Astrocyte of the cerebellum (primary cell): ENCODE data around the gene MAP2K7.
"Not testable (repeated sequence)": the region's sequence is repeated elsewhere in the genome, so short reads cannot be mapped to it uniquely, and the experiment has no call there.

Experiments
- DNase-seq: peaks from one replicate; pipeline ENCODE4 v3.0.0-alpha.2; 2011; ENCODE audit warnings: low read depth
- H3K4me3 ChIP-seq: 2 replicates; pipeline ENCODE4 v1.5.1; 2011; ENCODE audit warnings: mild to moderate bottlenecking, low read depth, low read length, moderate library complexity
- in situ Hi-C: cut with HindIII; loops from 2 replicates; pipeline ENCODE4 v1.10.0; 2017; ENCODE audit warnings: low sequenced_read_pairs
- TF ChIP-seq, protein P1 (sequence below): IDR thresholded peaks from 2 replicates; pipeline ENCODE4 v1.5.1; 2012; ENCODE audit warnings: low read length, low read depth, moderate library complexity, mild to moderate bottlenecking; ENCODE audit errors: missing control alignments

MAP2K7 gene

DNA sequence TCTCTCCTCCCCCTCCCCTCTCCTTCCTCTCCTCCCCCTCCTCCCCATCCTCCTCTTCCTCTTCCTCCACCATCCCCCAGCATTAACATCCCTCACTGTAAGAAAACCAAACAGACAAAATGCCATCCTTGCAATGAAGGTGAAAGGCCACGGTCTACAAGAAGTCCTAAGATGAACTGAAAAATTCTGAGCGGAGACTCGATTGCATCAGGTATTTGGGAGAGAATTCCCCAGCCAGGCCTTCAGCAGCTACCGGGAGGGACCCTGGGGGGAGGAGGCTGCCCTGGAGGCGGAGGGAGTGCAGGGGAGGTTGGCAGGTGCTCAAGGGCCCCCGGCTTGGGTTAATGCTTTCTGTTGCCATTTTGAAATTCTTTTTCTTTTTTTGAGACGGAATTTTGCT lies 49.9 kb downstream of the MAP2K7 start:
- TF ChIP-seq, protein P1, sequence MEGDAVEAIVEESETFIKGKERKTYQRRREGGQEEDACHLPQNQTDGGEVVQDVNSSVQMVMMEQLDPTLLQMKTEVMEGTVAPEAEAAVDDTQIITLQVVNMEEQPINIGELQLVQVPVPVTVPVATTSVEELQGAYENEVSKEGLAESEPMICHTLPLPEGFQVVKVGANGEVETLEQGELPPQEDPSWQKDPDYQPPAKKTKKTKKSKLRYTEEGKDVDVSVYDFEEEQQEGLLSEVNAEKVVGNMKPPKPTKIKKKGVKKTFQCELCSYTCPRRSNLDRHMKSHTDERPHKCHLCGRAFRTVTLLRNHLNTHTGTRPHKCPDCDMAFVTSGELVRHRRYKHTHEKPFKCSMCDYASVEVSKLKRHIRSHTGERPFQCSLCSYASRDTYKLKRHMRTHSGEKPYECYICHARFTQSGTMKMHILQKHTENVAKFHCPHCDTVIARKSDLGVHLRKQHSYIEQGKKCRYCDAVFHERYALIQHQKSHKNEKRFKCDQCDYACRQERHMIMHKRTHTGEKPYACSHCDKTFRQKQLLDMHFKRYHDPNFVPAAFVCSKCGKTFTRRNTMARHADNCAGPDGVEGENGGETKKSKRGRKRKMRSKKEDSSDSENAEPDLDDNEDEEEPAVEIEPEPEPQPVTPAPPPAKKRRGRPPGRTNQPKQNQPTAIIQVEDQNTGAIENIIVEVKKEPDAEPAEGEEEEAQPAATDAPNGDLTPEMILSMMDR = no peak
- H3K4me3 ChIP-seq = no peak overlapping the region
- DNase-seq = no peak
- in situ Hi-C loops = no loop called here

DNA sequence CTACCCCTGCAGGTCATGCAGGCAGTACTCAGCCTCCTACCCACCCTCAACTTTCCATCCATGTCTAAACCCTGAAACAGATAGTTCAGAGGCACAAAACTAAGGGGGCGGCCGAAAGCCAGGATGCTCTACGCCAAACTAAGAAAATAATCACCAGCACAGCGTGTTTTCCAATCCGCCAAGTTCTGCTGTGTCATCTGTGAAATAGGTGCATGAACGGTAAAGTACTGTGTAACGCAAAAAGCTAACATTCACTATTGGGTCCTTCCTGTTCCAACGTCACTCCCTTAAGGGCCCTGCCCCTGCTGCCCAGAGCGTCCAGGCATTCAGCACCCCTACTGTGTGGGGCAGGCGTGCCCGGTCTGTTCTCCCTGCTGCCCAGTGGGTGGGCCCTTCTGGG lies 52.0 kb downstream of the MAP2K7 start:
- no peak for DNase-seq
- in situ Hi-C loops = no loop called here
- TF ChIP-seq, protein P1 = no peak
- no peak overlapping the region for H3K4me3 ChIP-seq

DNA sequence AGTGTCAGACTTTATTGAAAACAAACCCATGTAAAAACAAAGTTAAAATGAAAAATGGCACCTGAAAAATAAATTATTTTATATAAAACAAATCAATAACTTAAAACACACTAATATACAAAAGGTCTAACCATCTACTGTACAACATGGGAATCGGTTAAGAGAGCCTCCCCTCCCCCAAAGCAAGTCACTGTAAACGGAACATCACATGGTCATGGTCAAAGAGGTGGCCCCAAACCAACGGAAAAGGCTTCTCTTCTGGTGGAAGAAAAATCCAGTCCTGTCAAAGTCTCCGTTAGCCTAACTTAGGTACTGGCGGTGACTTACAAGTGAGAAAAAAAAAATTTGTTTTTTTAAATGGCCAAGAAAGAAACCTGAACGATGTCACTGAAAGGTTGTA lies 55.5 kb downstream of the MAP2K7 start:
- no peak overlapping the region for H3K4me3 ChIP-seq
- TF ChIP-seq, protein P1 = no peak
- in situ Hi-C loops = no loop called here
- no peak for DNase-seq

DNA sequence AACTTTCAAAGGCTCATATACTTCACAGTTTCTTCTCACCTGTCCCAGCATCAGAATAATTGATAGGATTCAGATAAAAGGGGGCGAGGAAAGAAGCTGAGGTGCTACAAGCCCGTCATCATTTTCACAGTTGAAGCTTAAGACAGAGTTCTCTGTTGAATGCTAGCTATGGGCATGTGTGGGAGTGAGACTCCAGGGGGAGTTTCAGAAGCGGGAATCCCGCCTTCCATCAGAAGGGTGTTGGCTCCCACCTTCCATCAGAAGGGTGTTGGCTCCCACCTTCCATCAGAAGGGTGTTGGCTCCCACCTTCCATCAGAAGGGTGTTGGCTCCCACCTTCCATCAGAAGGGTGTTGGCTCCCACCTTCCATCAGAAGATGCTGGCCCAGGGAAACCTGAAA lies 57.4 kb downstream of the MAP2K7 start:
- not testable (repeated sequence) for DNase-seq, H3K4me3 ChIP-seq
- in situ Hi-C loops = loop anchor here (10.0 kb wide), 1 partner anchor 184 kb away; the partner anchor contains the start of gene FBN3

DNA sequence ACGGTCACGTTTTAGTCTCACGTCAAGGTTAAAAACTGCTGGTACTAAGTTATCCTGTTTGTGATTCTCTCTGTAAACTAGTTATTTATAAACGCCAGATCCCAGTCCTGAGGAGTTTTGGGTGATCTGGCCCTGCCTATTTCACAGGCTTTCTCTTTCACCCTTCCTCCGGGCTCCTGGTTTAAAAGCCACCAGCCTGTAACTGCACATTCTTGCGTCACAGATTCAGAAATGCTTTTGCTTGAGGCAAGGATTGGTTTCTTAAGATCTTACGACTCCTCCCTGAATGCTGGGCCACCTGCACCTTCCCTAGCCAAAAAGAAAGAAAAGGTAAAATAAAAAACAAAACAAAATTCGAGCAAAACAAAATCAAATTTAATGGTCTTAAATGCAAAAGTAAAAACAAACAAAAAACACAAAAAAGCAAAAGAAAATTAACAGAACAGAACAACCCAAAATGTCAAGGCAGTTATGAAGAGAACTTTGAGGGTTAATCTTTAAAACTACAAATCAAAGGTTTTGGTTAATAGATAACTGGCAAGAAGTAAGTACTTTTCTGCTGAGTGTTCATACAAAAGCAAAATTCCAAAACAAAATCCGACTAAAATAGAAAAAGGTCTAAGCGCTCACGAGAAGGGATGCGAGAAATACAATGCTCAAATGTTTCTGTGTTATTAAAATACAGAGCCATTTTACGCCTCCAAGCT lies 58.4 kb downstream of the MAP2K7 start:
- DNase-seq = no peak
- H3K4me3 ChIP-seq = no peak overlapping the region
- TF ChIP-seq, protein P1 = no peak
- in situ Hi-C loops = loop anchor here (10.0 kb wide), 1 partner anchor 183 kb away; the partner anchor contains the start of gene FBN3

DNA sequence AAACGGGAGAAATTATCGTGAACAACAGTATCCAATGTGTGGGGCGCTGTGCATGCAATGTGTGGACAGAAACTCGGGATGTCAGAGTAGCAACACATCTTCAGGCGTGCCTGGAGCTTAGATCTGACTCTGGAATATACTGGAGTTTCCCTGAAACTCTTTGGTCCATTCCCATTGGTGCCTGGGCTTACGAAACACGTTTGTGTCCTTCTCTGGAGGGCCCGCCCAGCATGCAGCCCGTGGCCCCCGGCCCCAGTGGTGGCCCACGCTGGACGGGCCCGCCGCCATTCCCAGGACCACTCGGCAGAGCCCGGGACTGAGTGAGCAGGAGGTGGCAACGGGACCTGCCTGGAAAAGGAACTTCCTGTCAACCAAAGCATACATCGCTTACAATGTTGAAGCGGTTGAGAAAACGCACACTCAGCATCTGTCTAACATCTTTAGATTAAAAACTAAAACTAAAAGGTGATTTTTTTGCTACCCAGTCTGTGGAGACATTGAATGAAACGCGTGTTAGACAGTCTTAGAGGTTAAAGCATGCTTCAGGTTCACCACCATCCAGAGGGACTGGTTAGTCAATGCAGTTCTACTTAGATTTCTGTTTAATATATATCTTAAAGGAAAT lies 59.1 kb downstream of the MAP2K7 start:
- in situ Hi-C loops = loop anchor here (10.0 kb wide), 1 partner anchor 182 kb away; the partner anchor contains the start of gene FBN3
- no peak overlapping the region for H3K4me3 ChIP-seq
- TF ChIP-seq, protein P1 = no peak
- DNase-seq = no peak

DNA sequence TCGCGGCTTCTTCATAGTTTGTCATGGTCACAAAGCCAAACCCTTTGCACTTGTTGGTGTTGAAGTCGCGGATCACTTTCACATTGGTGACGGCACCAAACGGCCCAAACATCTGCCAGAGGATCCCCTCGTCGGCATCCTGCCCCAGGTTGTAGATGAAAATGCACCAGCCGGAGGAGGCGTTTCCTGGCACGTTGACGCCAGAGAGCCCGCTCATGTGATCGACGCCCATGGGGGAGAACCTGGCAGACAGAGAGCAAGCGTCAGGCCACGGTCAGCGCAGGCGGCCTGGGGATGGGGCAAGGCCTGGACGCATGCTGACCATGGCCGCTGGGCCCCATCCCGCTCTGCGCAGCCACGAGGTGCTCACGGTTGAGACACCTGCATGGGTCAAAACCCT lies 59.9 kb downstream of the MAP2K7 start:
- TF ChIP-seq, protein P1 = no peak
- no peak for DNase-seq
- H3K4me3 ChIP-seq = no peak overlapping the region
- in situ Hi-C loops = loop anchor here (10.0 kb wide), 1 partner anchor 181 kb away; the partner anchor contains the start of gene FBN3
